ENCODE data around the gene GLI2.

- TF ChIP-seq CTCF (conservative IDR thresholded peaks at IDR 0.05 in 1 of 2, IDR thresholded peaks at IDR 0.05 in 1 of 2; ENCODE audit: low read depth in 1 of 2, low read length in 2 of 2), result no peak
- TF ChIP-seq EZH2 (IDR thresholded peaks at IDR 0.05; ENCODE audit: low read length, missing control alignments), result no peak
These were observed 32.9 kb upstream of the GLI2 start for GRCh38 chr2:120702801-120703200.

Measured in fibroblast of lung (primary cell).